Measurements from ENCODE around the gene CDK8.

DNA sequence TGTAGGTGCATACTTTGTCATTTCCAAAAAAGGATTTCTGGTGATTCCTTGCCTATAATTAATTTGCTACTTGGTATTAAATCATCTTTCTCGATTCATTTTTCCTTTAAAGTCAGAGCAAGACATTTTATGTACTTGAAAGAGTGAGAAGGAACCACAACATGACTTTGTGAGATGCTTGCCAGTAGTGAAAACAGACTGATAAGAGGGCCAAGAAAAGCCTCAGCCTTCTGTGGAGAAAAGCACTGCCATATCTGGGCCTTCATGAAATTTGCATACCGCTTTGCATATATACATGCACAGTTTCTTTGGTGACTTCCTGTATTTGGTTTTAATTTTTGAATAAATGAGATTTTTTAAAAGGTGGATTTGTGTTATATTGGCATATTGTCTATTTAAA lies 128.4 kb downstream of the CDK8 start:
- no peak for TF ChIP-seq POLR2A (IDR thresholded peaks at IDR 0.05)
- no peak for TF ChIP-seq POLR2AphosphoS5 (IDR thresholded peaks at IDR 0.05; ENCODE audit: insufficient read depth in 1 of 2, low read depth in 1 of 2)
- no peak for TF ChIP-seq CTCF (IDR thresholded peaks at IDR 0.05)

Measured in vagina (tissue), 2 donors.